ENCODE measurements around the gene CD1B. TPM values are rescaled to one million over a fixed set of nuclear protein-coding genes. Genes with fewer than 3 reads are reported as not detected.
"Not testable (repeated sequence)": the region's sequence is repeated elsewhere in the genome, so short reads cannot be mapped to it uniquely, and the experiment has no call there.

The CD1B gene
- total RNA-seq (not detected in 2 replicates), polyA plus RNA-seq (not detected in 2 replicates)

DNA sequence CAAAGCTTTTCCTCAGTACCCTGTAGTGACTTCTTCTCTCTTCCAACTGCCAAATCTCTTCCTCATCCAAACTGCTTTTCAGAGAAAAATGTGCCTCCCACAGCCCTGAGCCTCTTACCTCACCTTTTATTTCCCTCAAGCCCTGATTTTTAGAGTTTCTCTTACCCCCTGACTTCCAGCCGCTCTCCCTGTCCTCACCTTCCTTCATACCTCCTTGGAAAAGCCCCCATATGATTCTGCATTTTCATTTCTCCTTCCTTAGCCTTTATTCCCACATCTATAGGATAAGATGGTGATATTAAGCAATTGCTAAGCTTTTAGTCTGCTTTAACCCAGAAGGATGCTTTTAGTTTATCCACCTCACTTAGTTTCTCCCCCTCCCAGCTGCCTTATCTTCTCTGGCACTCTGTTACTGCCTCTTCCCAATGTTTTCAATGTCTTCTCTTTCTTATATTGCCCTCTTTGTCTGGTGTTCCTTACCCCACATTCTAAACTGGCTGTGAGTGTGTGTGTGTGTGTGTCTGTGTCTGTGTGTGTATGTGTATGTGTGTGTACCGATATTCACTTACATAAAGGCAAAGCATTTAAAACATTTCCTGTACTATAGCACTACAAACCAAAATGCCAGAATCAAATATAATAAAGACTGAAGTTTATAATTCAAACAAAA is at the start of gene CD1B:
Gene CD1B, minus strand, starts transcription at position 51 of the 670 bp plus-strand sequence. CDS start 108 bp downstream, outside the sequence.
- H4K20me1 ChIP-seq (ENCODE audit: insufficient read depth, poor library complexity, severe bottlenecking): no peaks in the 10 kb centered on the region

DNA sequence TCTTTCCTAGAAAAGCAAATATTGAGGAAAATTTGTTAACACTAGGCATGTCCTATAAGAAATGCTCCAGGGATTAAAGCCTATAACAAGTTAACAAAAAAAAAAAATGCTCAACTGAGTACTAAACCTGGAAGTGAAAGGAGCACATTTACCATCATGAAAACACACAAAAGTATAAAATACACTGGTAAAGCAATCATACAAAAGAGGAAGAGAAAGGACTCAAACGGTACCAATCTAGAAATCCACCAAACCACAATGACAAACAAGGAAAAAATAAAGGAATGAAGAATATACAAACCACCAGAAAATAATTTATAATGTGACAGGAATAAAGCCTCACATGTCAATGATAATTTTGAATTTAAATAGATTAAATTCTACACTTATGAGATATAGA is 43.5 kb upstream of the CD1B start:
- no peak overlapping the region for H3K4me2 ChIP-seq
- WGBS (ENCODE audit: low lambda C conversion rate, missing lambda C conversion rate): 88% methylated on average over 1 of the region's 1 CpG
- TF ChIP-seq EZH2 (IDR thresholded peaks at IDR 0.05; ENCODE audit: borderline replicate concordance): no peak
- TF ChIP-seq, protein P1, sequence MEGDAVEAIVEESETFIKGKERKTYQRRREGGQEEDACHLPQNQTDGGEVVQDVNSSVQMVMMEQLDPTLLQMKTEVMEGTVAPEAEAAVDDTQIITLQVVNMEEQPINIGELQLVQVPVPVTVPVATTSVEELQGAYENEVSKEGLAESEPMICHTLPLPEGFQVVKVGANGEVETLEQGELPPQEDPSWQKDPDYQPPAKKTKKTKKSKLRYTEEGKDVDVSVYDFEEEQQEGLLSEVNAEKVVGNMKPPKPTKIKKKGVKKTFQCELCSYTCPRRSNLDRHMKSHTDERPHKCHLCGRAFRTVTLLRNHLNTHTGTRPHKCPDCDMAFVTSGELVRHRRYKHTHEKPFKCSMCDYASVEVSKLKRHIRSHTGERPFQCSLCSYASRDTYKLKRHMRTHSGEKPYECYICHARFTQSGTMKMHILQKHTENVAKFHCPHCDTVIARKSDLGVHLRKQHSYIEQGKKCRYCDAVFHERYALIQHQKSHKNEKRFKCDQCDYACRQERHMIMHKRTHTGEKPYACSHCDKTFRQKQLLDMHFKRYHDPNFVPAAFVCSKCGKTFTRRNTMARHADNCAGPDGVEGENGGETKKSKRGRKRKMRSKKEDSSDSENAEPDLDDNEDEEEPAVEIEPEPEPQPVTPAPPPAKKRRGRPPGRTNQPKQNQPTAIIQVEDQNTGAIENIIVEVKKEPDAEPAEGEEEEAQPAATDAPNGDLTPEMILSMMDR (IDR thresholded peaks at IDR 0.05; ENCODE audit: poor library complexity): no peak
- no peak for TF ChIP-seq EZH2phosphoT487 (IDR thresholded peaks at IDR 0.05; ENCODE audit: low read depth, severe bottlenecking, unreplicated experiment)

More for the DNA sequence above, at the start of gene CD1B:
- Histone ChIP-seq H3K4me3 (no peak within 1 kb of the TSS), H3K79me2 (no peaks in the 10 kb centered on the region), H2AFZ (no peak within 1 kb of the TSS), H3K4me2 (no peak within 1 kb of the TSS), H3K9me3 (ENCODE audit: low read depth) (no peaks in the 10 kb centered on the region), H3K9me2 (replicated peaks; ENCODE audit: insufficient read depth) (no peaks in the 10 kb centered on the region), H3K27me3 (no peaks in the 10 kb centered on the region), H3K27ac (no peak within 1 kb of the TSS), H3K36me3 (replicated peaks; ENCODE audit: insufficient read depth, low read depth) (no peaks in the 10 kb centered on the region), H3K4me1 (ENCODE audit: insufficient read depth) (no peaks in the 10 kb centered on the region)
- DNase-seq (ENCODE audit: low spot score): no peak
- TF ChIP-seq EZH2 (IDR thresholded peaks at IDR 0.05; ENCODE audit: borderline replicate concordance): no peak
- TF ChIP-seq, protein P1 (IDR thresholded peaks at IDR 0.05; ENCODE audit: poor library complexity): no peak
- TF ChIP-seq EZH2phosphoT487 (IDR thresholded peaks at IDR 0.05; ENCODE audit: low read depth, severe bottlenecking, unreplicated experiment): no peak
- WGBS (ENCODE audit: low lambda C conversion rate, missing lambda C conversion rate): 90% methylated on average over 2 of the region's 2 CpGs

DNA sequence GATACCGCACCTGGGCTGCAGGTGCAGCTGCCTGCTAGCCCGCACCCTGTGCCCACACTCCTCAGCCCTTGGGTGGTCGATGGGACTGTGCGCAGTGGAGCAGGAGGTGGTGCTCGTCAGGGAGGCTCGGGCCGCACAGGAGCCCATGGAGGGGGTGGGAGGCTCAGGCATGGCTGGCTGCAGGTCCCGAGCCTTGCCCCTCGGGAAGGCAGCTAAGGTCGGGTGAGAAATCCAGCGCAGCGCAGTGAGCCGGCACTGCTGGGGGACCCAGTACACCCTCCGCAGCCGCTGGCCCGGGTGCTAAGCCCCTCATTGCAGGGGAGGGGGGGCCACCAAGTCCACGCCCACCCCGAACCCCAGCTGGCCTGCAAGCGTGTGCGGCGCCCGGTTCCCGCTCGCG is 42.8 kb upstream of the CD1B start:
- WGBS (ENCODE audit: low lambda C conversion rate, missing lambda C conversion rate): 94% methylated on average over 22 of the region's 25 CpGs
- not testable (repeated sequence) for H3K9me3 ChIP-seq (ENCODE audit: low read depth); H3K4me3 ChIP-seq; H3K4me1 ChIP-seq (ENCODE audit: insufficient read depth); H2AFZ ChIP-seq; H3K79me2 ChIP-seq; H3K27ac ChIP-seq; H3K27me3 ChIP-seq; H3K4me2 ChIP-seq; H3K9me2 ChIP-seq (replicated peaks; ENCODE audit: insufficient read depth); H3K36me3 ChIP-seq (replicated peaks; ENCODE audit: insufficient read depth, low read depth); H4K20me1 ChIP-seq (ENCODE audit: insufficient read depth, poor library complexity, severe bottlenecking); DNase-seq (ENCODE audit: low spot score)

More for the DNA sequence above, 43.5 kb upstream of the CD1B start:
- DNase-seq (ENCODE audit: low spot score): no peak
- no peaks in the 10 kb centered on the region for H3K9me3 ChIP-seq (ENCODE audit: low read depth)
- no peaks in the 10 kb centered on the region for H3K36me3 ChIP-seq (replicated peaks; ENCODE audit: insufficient read depth, low read depth)
- H3K9me2 ChIP-seq (replicated peaks; ENCODE audit: insufficient read depth): no peaks in the 10 kb centered on the region
- no peak overlapping the region for H3K27ac ChIP-seq
- H4K20me1 ChIP-seq (ENCODE audit: insufficient read depth, poor library complexity, severe bottlenecking): no peaks in the 10 kb centered on the region
- H3K79me2 ChIP-seq: no peaks in the 10 kb centered on the region
- H3K27me3 ChIP-seq: no peaks in the 10 kb centered on the region
- H2AFZ ChIP-seq: no peak overlapping the region
- no peak overlapping the region for H3K4me3 ChIP-seq
- no peaks in the 10 kb centered on the region for H3K4me1 ChIP-seq (ENCODE audit: insufficient read depth)

DNA sequence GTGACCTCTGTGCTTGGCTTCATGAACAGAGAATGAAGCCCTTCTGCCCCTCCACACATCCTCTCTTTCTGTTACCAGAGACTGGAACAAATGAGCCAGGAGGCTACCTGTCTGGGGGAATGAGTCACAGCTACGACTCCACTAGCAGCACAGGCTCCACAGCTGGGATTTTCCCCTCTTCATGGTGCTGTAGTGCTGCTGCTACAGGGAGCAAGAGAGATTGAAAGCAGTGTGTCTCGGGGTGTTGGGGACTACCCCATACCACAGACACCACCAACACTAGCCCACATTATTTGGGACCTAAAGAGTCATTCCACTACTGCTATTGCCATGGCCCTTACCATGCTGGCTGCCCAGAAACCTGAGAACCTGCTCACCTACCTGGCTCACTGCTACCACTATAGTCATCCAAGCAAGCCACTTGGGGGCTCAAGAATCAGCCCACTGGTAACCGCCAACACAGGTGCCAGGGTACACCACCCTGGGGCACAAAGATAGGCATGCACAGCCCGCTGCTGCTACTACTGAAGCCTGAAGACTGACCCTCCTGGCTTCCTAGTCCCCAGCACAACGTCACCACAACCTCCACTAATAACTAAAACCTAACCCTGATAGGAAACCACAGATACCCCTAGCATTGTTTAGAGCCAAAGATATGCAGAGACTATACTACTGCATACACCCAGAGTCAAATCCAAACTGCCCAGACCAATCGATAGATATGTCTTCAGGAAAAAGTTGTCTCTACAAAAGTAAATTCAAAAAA is 40.0 kb upstream of the CD1B start:
- no peaks in the 10 kb centered on the region for H3K27me3 ChIP-seq
- H3K36me3 ChIP-seq (replicated peaks; ENCODE audit: insufficient read depth, low read depth): no peaks in the 10 kb centered on the region
- no peaks in the 10 kb centered on the region for H3K4me1 ChIP-seq (ENCODE audit: insufficient read depth)
- H3K4me2 ChIP-seq: no peak overlapping the region
- 76% methylated on average over 6 of the region's 6 CpGs for WGBS (ENCODE audit: low lambda C conversion rate, missing lambda C conversion rate)
- no peaks in the 10 kb centered on the region for H3K79me2 ChIP-seq
- no peaks in the 10 kb centered on the region for H3K9me3 ChIP-seq (ENCODE audit: low read depth)
- no peaks in the 10 kb centered on the region for H4K20me1 ChIP-seq (ENCODE audit: insufficient read depth, poor library complexity, severe bottlenecking)
- no peak overlapping the region for H3K27ac ChIP-seq
- no peak overlapping the region for H3K4me3 ChIP-seq
- no peaks in the 10 kb centered on the region for H3K9me2 ChIP-seq (replicated peaks; ENCODE audit: insufficient read depth)
- TF ChIP-seq EZH2 (IDR thresholded peaks at IDR 0.05; ENCODE audit: borderline replicate concordance) (no peak), EZH2phosphoT487 (IDR thresholded peaks at IDR 0.05; ENCODE audit: low read depth, severe bottlenecking, unreplicated experiment) (no peak)
- TF ChIP-seq, protein P1 (IDR thresholded peaks at IDR 0.05; ENCODE audit: poor library complexity): no peak
- H2AFZ ChIP-seq: no peak overlapping the region
- DNase-seq (ENCODE audit: low spot score): no peak

Measured in hepatocyte (in vitro differentiated cells).